Nephron progenitor cell (in vitro differentiated cells): Measurements from ENCODE around the gene CFAP126.
"Not testable (repeated sequence)": the region's sequence is repeated elsewhere in the genome, so short reads cannot be mapped to it uniquely, and the experiment has no call there.

ENCODE experiments used
- DNase-seq: peaks from one replicate; pipeline ENCODE4 v3.0.0; 2021
- H3K27ac Mint-ChIP-seq: 2 replicates; pipeline ENCODE4 v1.8.0; 2021; ENCODE audit warnings: mild to moderate bottlenecking, moderate library complexity, mixed read lengths
- H3K27me3 Mint-ChIP-seq: 2 replicates; pipeline ENCODE4 v1.8.0; 2021; ENCODE audit warnings: mild to moderate bottlenecking, low read depth, mixed read lengths; ENCODE audit not compliant: poor library complexity
- H3K36me3 Mint-ChIP-seq: 2 replicates; pipeline ENCODE4 v1.8.0; 2021; ENCODE audit warnings: low read depth, mixed read lengths
- H3K4me1 Mint-ChIP-seq: 2 replicates; pipeline ENCODE4 v1.8.0; 2021; ENCODE audit warnings: mixed read lengths
- H3K4me3 Mint-ChIP-seq: 2 replicates; pipeline ENCODE4 v1.8.0; 2021; ENCODE audit warnings: mild to moderate bottlenecking, moderate library complexity, mixed read lengths
- H3K9me3 Mint-ChIP-seq: 2 replicates; pipeline ENCODE4 v1.8.0; 2021; ENCODE audit warnings: mild to moderate bottlenecking, moderate library complexity, mixed read lengths
- CTCF ChIP-seq: fragments of 200-600 bp; sonication (generic); IDR thresholded peaks from 2 replicates; pipeline ENCODE4 v1.5.0; 2021; ENCODE audit warnings: antibody characterized with exemption

CFAP126 gene

DNA sequence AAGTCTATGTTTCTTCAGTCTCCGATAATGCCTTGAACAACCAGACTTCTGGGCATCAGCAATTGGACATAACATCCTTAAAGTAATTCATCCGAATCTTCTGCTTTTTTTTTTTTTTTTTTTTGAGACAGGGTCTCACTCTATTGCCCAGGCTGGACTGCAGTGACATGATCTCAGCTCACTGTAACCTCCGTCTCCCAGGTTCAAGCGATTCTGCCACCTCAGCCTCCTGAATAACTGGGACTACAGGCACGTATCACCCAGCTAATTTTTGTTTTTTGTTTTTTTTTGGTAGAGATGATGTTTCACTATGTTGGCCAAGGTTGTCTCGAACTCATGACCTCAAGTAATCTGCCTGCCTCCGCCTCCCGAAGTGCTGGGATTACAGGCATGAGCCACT, 23.9 kb upstream of the CFAP126 start:
- peak overlapping the region; percentile 66 for H3K4me3 Mint-ChIP-seq
- TF ChIP-seq CTCF: no peak
- DNase-seq: no peak
- peaks cover 12% of the 10 kb centered on the region for H3K4me1 Mint-ChIP-seq
- H3K27ac Mint-ChIP-seq: no peak overlapping the region
- peaks cover 12% of the 10 kb centered on the region for H3K36me3 Mint-ChIP-seq
- no peaks in the 10 kb centered on the region for H3K9me3 Mint-ChIP-seq
- H3K27me3 Mint-ChIP-seq: peaks cover 33% of the 10 kb centered on the region

GRCh38 chr1:161391136-161391535, 23.5 kb upstream of the CFAP126 start:
- H3K4me3 Mint-ChIP-seq: peak overlapping the region; percentile 89
- DNase-seq, H3K9me3 Mint-ChIP-seq, H3K27ac Mint-ChIP-seq: not testable (repeated sequence)
- peaks cover 12% of the 10 kb centered on the region for H3K4me1 Mint-ChIP-seq
- H3K36me3 Mint-ChIP-seq: peaks cover 12% of the 10 kb centered on the region
- peaks cover 36% of the 10 kb centered on the region for H3K27me3 Mint-ChIP-seq

GRCh38 chr1:161390559-161390858, 22.8 kb upstream of the CFAP126 start:
- H3K9me3 Mint-ChIP-seq: no peaks in the 10 kb centered on the region
- peaks cover 12% of the 10 kb centered on the region for H3K4me1 Mint-ChIP-seq
- H3K27me3 Mint-ChIP-seq: peaks cover 40% of the 10 kb centered on the region
- peaks cover 12% of the 10 kb centered on the region for H3K36me3 Mint-ChIP-seq
- no peak overlapping the region for H3K27ac Mint-ChIP-seq
- no peak for TF ChIP-seq CTCF
- H3K4me3 Mint-ChIP-seq: peak overlapping the region; percentile 89
- DNase-seq: no peak

GRCh38 chr1:161389691-161390558, 22.2 kb upstream of the CFAP126 start:
- no peaks in the 10 kb centered on the region for H3K9me3 Mint-ChIP-seq
- peaks cover 12% of the 10 kb centered on the region for H3K4me1 Mint-ChIP-seq
- no peak for TF ChIP-seq CTCF
- H3K36me3 Mint-ChIP-seq: peaks cover 12% of the 10 kb centered on the region
- H3K4me3 Mint-ChIP-seq: peak overlapping the region; percentile 89
- peaks cover 41% of the 10 kb centered on the region for H3K27me3 Mint-ChIP-seq
- H3K27ac Mint-ChIP-seq: peak overlapping the region; percentile 29
- peak; percentile 98 for DNase-seq

- H3K9me3 Mint-ChIP-seq, DNase-seq, H3K27ac Mint-ChIP-seq: not testable (repeated sequence)
- peaks cover 41% of the 10 kb centered on the region for H3K27me3 Mint-ChIP-seq
- peaks cover 12% of the 10 kb centered on the region for H3K36me3 Mint-ChIP-seq
- peaks cover 12% of the 10 kb centered on the region for H3K4me1 Mint-ChIP-seq
- H3K4me3 Mint-ChIP-seq: peak overlapping the region; percentile 89
These were observed 21.5 kb upstream of the CFAP126 start for GRCh38 chr1:161389158-161389557.

DNA sequence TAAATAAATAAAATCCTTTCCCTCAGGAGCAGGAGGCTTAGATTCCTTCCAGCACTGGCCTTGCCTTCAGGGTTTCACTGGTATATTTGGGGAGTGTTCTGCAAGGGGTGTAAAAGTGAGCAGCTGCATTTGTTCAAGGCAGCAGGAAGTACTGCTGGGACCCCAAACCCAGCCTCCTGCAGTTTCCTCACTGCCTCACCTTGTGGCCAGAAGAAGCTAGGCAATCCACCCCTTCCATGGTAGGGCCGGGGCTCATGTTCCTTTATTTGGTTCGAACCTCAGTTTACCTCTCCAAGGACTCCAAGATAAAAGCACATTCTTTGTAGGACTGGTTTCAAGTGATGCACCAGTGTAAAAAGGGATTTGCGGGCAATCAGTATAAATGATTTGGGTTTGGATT, 21.0 kb upstream of the CFAP126 start:
- Mint-ChIP-seq H3K36me3 (peaks cover 12% of the 10 kb centered on the region), H3K27ac (no peak overlapping the region), H3K4me1 (peaks cover 12% of the 10 kb centered on the region), H3K27me3 (peaks cover 41% of the 10 kb centered on the region), H3K9me3 (no peaks in the 10 kb centered on the region), H3K4me3 (peak overlapping the region; percentile 89)
- DNase-seq: no peak
- no peak for TF ChIP-seq CTCF
